HCT116 (cell line): ENCODE measurements around the gene HCN1.

ENCODE experiments used
- POLR2AphosphoS5 ChIP-seq: IDR thresholded peaks from 2 replicates; pipeline ENCODE4 v1.6.1; 2011; ENCODE audit warnings: mild to moderate bottlenecking, low read depth, low read length, moderate library complexity
- TF ChIP-seq, protein P1 (sequence below), 3 experiments: fragments of 200-600 bp in 1 of 3; sonication (generic) in 1 of 3; IDR thresholded peaks in 2 of 3; conservative IDR thresholded peaks in 1 of 3; 2 replicates each; pipeline ENCODE4 v1.5.1; 2012 to 2017; ENCODE audit warnings: low read depth in 2 of 3, low read length in 2 of 3, antibody characterized with exemption in 1 of 3, borderline replicate concordance in 1 of 3, control low read depth in 1 of 3, mild to moderate bottlenecking in 1 of 3, mixed read lengths in 1 of 3, mixed run types in 1 of 3, moderate library complexity in 1 of 3; ENCODE audit not compliant: insufficient read depth in 1 of 3

- TF ChIP-seq, protein P1, sequence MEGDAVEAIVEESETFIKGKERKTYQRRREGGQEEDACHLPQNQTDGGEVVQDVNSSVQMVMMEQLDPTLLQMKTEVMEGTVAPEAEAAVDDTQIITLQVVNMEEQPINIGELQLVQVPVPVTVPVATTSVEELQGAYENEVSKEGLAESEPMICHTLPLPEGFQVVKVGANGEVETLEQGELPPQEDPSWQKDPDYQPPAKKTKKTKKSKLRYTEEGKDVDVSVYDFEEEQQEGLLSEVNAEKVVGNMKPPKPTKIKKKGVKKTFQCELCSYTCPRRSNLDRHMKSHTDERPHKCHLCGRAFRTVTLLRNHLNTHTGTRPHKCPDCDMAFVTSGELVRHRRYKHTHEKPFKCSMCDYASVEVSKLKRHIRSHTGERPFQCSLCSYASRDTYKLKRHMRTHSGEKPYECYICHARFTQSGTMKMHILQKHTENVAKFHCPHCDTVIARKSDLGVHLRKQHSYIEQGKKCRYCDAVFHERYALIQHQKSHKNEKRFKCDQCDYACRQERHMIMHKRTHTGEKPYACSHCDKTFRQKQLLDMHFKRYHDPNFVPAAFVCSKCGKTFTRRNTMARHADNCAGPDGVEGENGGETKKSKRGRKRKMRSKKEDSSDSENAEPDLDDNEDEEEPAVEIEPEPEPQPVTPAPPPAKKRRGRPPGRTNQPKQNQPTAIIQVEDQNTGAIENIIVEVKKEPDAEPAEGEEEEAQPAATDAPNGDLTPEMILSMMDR (IDR thresholded peaks at IDR 0.05 in 2 of 3, conservative IDR thresholded peaks at IDR 0.05 in 1 of 3; ENCODE audit: borderline replicate concordance in 1 of 3, insufficient read depth in 1 of 3, low read depth in 2 of 3, low read length in 2 of 3): no peak
- TF ChIP-seq POLR2AphosphoS5: no peak
These were observed 44.9 kb upstream of the HCN1 start for GRCh38 chr5:45741110-45741509.
